ENCODE results near the gene HOATZ. TPM values are rescaled to one million over a fixed set of nuclear protein-coding genes. Genes with fewer than 3 reads are reported as not detected.

Gene HOATZ
- total RNA-seq, 2 experiments from 2014 or later: not detected

- no TSS peak for BruUV-seq (replicated peaks)
- Histone ChIP-seq H3K79me2 (ENCODE audit: insufficient read depth, low read depth, low read length) (no peaks in the 10 kb centered on the region), H3K27ac (ENCODE audit: low read depth, low read length, poor library complexity, severe bottlenecking) (no peak within 1 kb of the TSS), H3K4me2 (ENCODE audit: low read length) (no peak within 1 kb of the TSS), H3K9me2 (ENCODE audit: insufficient read depth, low read length) (no peaks in the 10 kb centered on the region), H3K4me1 (ENCODE audit: insufficient read depth, low read length, poor library complexity, severe bottlenecking) (no peaks in the 10 kb centered on the region), H3K4me3 (ENCODE audit: low read depth, low read length, poor library complexity, severe bottlenecking) (no peak within 1 kb of the TSS), H4K20me1 (ENCODE audit: insufficient read depth, low read length) (no peaks in the 10 kb centered on the region), H2AFZ (ENCODE audit: low read length) (no peak within 1 kb of the TSS), H3K36me3 (ENCODE audit: insufficient read depth, low read length) (no peaks in the 10 kb centered on the region), H3K9me3 (ENCODE audit: low read length) (no peaks in the 10 kb centered on the region)
- TF ChIP-seq CTCF (conservative IDR thresholded peaks at IDR 0.05; ENCODE audit: low read length): no peak
- no peak for TF ChIP-seq EZH2phosphoT487 (IDR thresholded peaks at IDR 0.05; ENCODE audit: borderline replicate concordance, low read depth, low read length)
- DNase-seq (ENCODE audit: low spot score): no peak
- CTCF ChIA-PET (ENCODE audit: unreplicated experiment): no interaction called here
- POLR2A ChIA-PET: no interaction called here
- intact Hi-C loops (cut with micrococcal nuclease; ENCODE audit: unreplicated experiment): no loop called here
These were observed 25.7 kb downstream of the HOATZ start, which contains the start of gene LAYN for GRCh38 chr11:111540114-111540936. Gene LAYN (plus strand): TSS chr11:111540720. CDS start chr11:111540844, 124 bp downstream.

GRCh38 chr11:111540937-111541253 lies 26.3 kb downstream of the HOATZ start:
- Histone ChIP-seq H3K4me2 (ENCODE audit: low read length) (no peak overlapping the region), H3K27ac (ENCODE audit: low read depth, low read length, poor library complexity, severe bottlenecking) (no peak overlapping the region), H3K4me1 (ENCODE audit: insufficient read depth, low read length, poor library complexity, severe bottlenecking) (no peaks in the 10 kb centered on the region), H4K20me1 (ENCODE audit: insufficient read depth, low read length) (no peaks in the 10 kb centered on the region), H3K9me3 (ENCODE audit: low read length) (no peaks in the 10 kb centered on the region), H3K36me3 (ENCODE audit: insufficient read depth, low read length) (no peaks in the 10 kb centered on the region), H3K79me2 (ENCODE audit: insufficient read depth, low read depth, low read length) (no peaks in the 10 kb centered on the region), H3K4me3 (ENCODE audit: low read depth, low read length, poor library complexity, severe bottlenecking) (no peak overlapping the region), H3K9me2 (ENCODE audit: insufficient read depth, low read length) (no peaks in the 10 kb centered on the region), H2AFZ (ENCODE audit: low read length) (no peak overlapping the region)
- TF ChIP-seq CTCF (conservative IDR thresholded peaks at IDR 0.05; ENCODE audit: low read length) (no peak), EZH2phosphoT487 (IDR thresholded peaks at IDR 0.05; ENCODE audit: borderline replicate concordance, low read depth, low read length) (no peak)
- ChIA-PET CTCF (ENCODE audit: unreplicated experiment) (no interaction called here), POLR2A (no interaction called here)
- DNase-seq (ENCODE audit: low spot score): no peak
- intact Hi-C loops (cut with micrococcal nuclease; ENCODE audit: unreplicated experiment): no loop called here
- BruUV-seq (replicated peaks): no TSS peak

GRCh38 chr11:111541254-111542061 lies 26.9 kb downstream of the HOATZ start:
- ChIA-PET POLR2A (no interaction called here), CTCF (ENCODE audit: unreplicated experiment) (no interaction called here)
- BruUV-seq (replicated peaks): no TSS peak
- H2AFZ ChIP-seq (ENCODE audit: low read length): no peak overlapping the region
- no peak overlapping the region for H3K4me2 ChIP-seq (ENCODE audit: low read length)
- no peaks in the 10 kb centered on the region for H3K4me1 ChIP-seq (ENCODE audit: insufficient read depth, low read length, poor library complexity, severe bottlenecking)
- H3K9me3 ChIP-seq (ENCODE audit: low read length): no peaks in the 10 kb centered on the region
- no peak for DNase-seq (ENCODE audit: low spot score)
- no peak overlapping the region for H3K4me3 ChIP-seq (ENCODE audit: low read depth, low read length, poor library complexity, severe bottlenecking)
- H3K27ac ChIP-seq (ENCODE audit: low read depth, low read length, poor library complexity, severe bottlenecking): no peak overlapping the region
- TF ChIP-seq EZH2phosphoT487 (IDR thresholded peaks at IDR 0.05; ENCODE audit: borderline replicate concordance, low read depth, low read length) (no peak), CTCF (conservative IDR thresholded peaks at IDR 0.05; ENCODE audit: low read length) (no peak)
- H4K20me1 ChIP-seq (ENCODE audit: insufficient read depth, low read length): no peaks in the 10 kb centered on the region
- H3K36me3 ChIP-seq (ENCODE audit: insufficient read depth, low read length): no peaks in the 10 kb centered on the region
- intact Hi-C loops (cut with micrococcal nuclease; ENCODE audit: unreplicated experiment): no loop called here
- no peaks in the 10 kb centered on the region for H3K79me2 ChIP-seq (ENCODE audit: insufficient read depth, low read depth, low read length)
- no peaks in the 10 kb centered on the region for H3K9me2 ChIP-seq (ENCODE audit: insufficient read depth, low read length)

Data from OCI-LY7 (cell line).